ENCODE measurements around the gene BAZ2B. TPM values are rescaled to one million over a fixed set of nuclear protein-coding genes. Genes with fewer than 3 reads are reported as not detected.

Gene BAZ2B
- total RNA-seq, 1 experiment from 2014 or later, result 19.9 TPM

Other genes with a start within 250 kb of the BAZ2B start
- gene MARCHF7, start 96.0 kb upstream of the BAZ2B start, total RNA-seq (2021; ENCODE audit: unreplicated experiment), result 65.9 TPM
- gene CD302, start 181.7 kb upstream of the BAZ2B start, total RNA-seq (2021; ENCODE audit: unreplicated experiment), result 0.15 TPM